H9 (cell line): ENCODE measurements around the gene TYW5. TPM values are rescaled to one million over a fixed set of nuclear protein-coding genes. Genes with fewer than 3 reads are reported as not detected.

Experiments used
- DNase-seq: peaks from one replicate; pipeline ENCODE4 v3.0.0-alpha.2; 2017
- H2AFZ ChIP-seq: one replicate; pipeline ENCODE4 v1.6.1; 2013; ENCODE audit warnings: mild to moderate bottlenecking, low read length, control low read depth, moderate library complexity
- H2AK5ac ChIP-seq: 2 replicates; pipeline ENCODE4 v1.6.1; 2013; ENCODE audit warnings: low read length, control low read depth, mixed read lengths; ENCODE audit not compliant: insufficient read length
- H2BK120ac ChIP-seq: one replicate; pipeline ENCODE4 v1.6.1; 2013; ENCODE audit warnings: low read depth, mild to moderate bottlenecking, low read length, control low read depth, inconsistent platforms; ENCODE audit not compliant: poor library complexity, severe bottlenecking
- H2BK12ac ChIP-seq: 2 replicates; pipeline ENCODE4 v1.6.1; 2013; ENCODE audit warnings: low read length, control low read depth, mixed read lengths, low read depth; ENCODE audit not compliant: insufficient read length
- H2BK15ac ChIP-seq: 2 replicates; pipeline ENCODE4 v1.6.1; 2013; ENCODE audit warnings: low read depth, low read length, control low read depth
- H2BK20ac ChIP-seq: one replicate; pipeline ENCODE4 v1.6.1; 2013; ENCODE audit warnings: low read depth, mild to moderate bottlenecking, low read length, control low read depth, inconsistent platforms; ENCODE audit not compliant: poor library complexity, severe bottlenecking
- H2BK5ac ChIP-seq: 2 replicates; pipeline ENCODE4 v1.6.1; 2013; ENCODE audit warnings: low read length, control low read depth, mixed read lengths; ENCODE audit not compliant: insufficient read length
- H3K14ac ChIP-seq: 2 replicates; pipeline ENCODE4 v1.6.1; 2013; ENCODE audit warnings: low read length, control low read depth; ENCODE audit not compliant: insufficient read depth
- H3K18ac ChIP-seq: 2 replicates; pipeline ENCODE4 v1.6.1; 2013; ENCODE audit warnings: low read depth, mild to moderate bottlenecking, mixed read lengths, low read length, control low read depth; ENCODE audit not compliant: insufficient read length
- H3K23ac ChIP-seq: 2 replicates; pipeline ENCODE4 v1.6.1; 2013; ENCODE audit warnings: low read length, control low read depth, mixed read lengths, low read depth; ENCODE audit not compliant: insufficient read length
- H3K23me2 ChIP-seq: 2 replicates; pipeline ENCODE4 v1.6.1; 2013; ENCODE audit warnings: low read depth, mild to moderate bottlenecking, mixed read lengths, low read length, control low read depth; ENCODE audit not compliant: insufficient read length, poor library complexity, severe bottlenecking
- H3K27ac ChIP-seq: 2 replicates; pipeline ENCODE4 v1.5.1; 2013; ENCODE audit warnings: low read length, control low read depth, mixed read lengths, low read depth; ENCODE audit not compliant: insufficient read length
- H3K27me3 ChIP-seq: 2 replicates; pipeline ENCODE4 v1.6.1; 2013; ENCODE audit warnings: low read length, control low read depth, inconsistent platforms; ENCODE audit not compliant: insufficient read depth
- H3K4ac ChIP-seq: 2 replicates; pipeline ENCODE4 v1.6.1; 2013; ENCODE audit warnings: low read depth, mild to moderate bottlenecking, control low read depth, inconsistent platforms, low read length, moderate library complexity
- H3K4me1 ChIP-seq: 2 replicates; pipeline ENCODE4 v1.6.1; 2013; ENCODE audit warnings: low read length, control low read depth, inconsistent platforms; ENCODE audit not compliant: insufficient read depth
- H3K4me2 ChIP-seq: 2 replicates; pipeline ENCODE4 v1.6.1; 2013; ENCODE audit warnings: low read length, control low read depth, mixed read lengths; ENCODE audit not compliant: insufficient read length, insufficient read depth
- H3K56ac ChIP-seq: 2 replicates; pipeline ENCODE4 v1.6.1; 2013; ENCODE audit warnings: low read depth, mild to moderate bottlenecking, mixed read lengths, low read length, control low read depth; ENCODE audit not compliant: insufficient read length
- H3K79me1 ChIP-seq: 2 replicates; pipeline ENCODE4 v1.6.1; 2013; ENCODE audit warnings: low read depth, mild to moderate bottlenecking, moderate library complexity, low read length, control low read depth, inconsistent platforms; ENCODE audit not compliant: insufficient read depth, poor library complexity, severe bottlenecking
- H3K79me2 ChIP-seq: 2 replicates; pipeline ENCODE4 v1.6.1; 2013; ENCODE audit warnings: low read length, control low read depth, inconsistent platforms; ENCODE audit not compliant: insufficient read depth
- H3K9ac ChIP-seq: 2 replicates; pipeline ENCODE4 v1.6.1; 2013; ENCODE audit warnings: low read length, control low read depth, mixed read lengths; ENCODE audit not compliant: insufficient read length; ENCODE audit errors: extremely low read depth
- H3K9me3 ChIP-seq: one replicate; pipeline ENCODE4 v1.6.1; 2013; ENCODE audit warnings: low read depth, low read length, inconsistent platforms; ENCODE audit not compliant: control insufficient read depth
- H3T11ph ChIP-seq: one replicate; pipeline ENCODE4 v1.6.1; 2013; ENCODE audit warnings: mild to moderate bottlenecking, low read length, control low read depth, inconsistent platforms
- H4K20me1 ChIP-seq: one replicate; pipeline ENCODE4 v1.6.1; 2013; ENCODE audit not compliant: control insufficient read depth, insufficient read length, insufficient read depth
- H4K5ac ChIP-seq: 2 replicates; pipeline ENCODE4 v1.6.1; 2013; ENCODE audit warnings: low read depth, mild to moderate bottlenecking, mixed read lengths, low read length, control low read depth; ENCODE audit not compliant: insufficient read length
- H4K8ac ChIP-seq: replicated peaks from 2 replicates; pipeline ENCODE4 v1.6.1; 2013; ENCODE audit warnings: low read length, control low read depth, mixed read lengths, low read depth; ENCODE audit not compliant: insufficient read length
- H4K91ac ChIP-seq: 2 replicates; pipeline ENCODE4 v1.6.1; 2013; ENCODE audit warnings: low read depth, mild to moderate bottlenecking, moderate library complexity, mixed read lengths, low read length, control low read depth; ENCODE audit not compliant: insufficient read length
- H3K27ac Mint-ChIP-seq, 3 experiments: 2 replicates in 2 of 3; 3 replicates in 1 of 3; pipeline ENCODE4 v1.8.0; 2020 to 2021; ENCODE audit warnings: mixed read lengths in 3 of 3, mild to moderate bottlenecking in 1 of 3, moderate library complexity in 1 of 3
- H3K27me3 Mint-ChIP-seq: 2 replicates; pipeline ENCODE4 v1.8.0; 2021; ENCODE audit warnings: low read depth, mild to moderate bottlenecking, moderate library complexity, mixed read lengths
- H3K36me3 Mint-ChIP-seq, 3 experiments: 2 replicates in 2 of 3; 3 replicates in 1 of 3; pipeline ENCODE4 v1.8.0; 2020 to 2021; ENCODE audit warnings: low read depth in 3 of 3, mixed read lengths in 3 of 3; ENCODE audit not compliant: insufficient read depth in 1 of 3
- H3K4me1 Mint-ChIP-seq, 2 experiments: 2 replicates each; pipeline ENCODE4 v1.8.0; 2020; ENCODE audit warnings: mixed read lengths in 2 of 2
- H3K4me3 Mint-ChIP-seq, 2 experiments: 2 replicates in 1 of 2; 3 replicates in 1 of 2; pipeline ENCODE4 v1.8.0; 2020 to 2021; ENCODE audit warnings: mild to moderate bottlenecking in 2 of 2, mixed read lengths in 2 of 2, moderate library complexity in 1 of 2
- H3K9me3 Mint-ChIP-seq, 2 experiments: 2 replicates in 1 of 2; 3 replicates in 1 of 2; pipeline ENCODE4 v1.8.0; 2020; ENCODE audit warnings: mild to moderate bottlenecking in 2 of 2, mixed read lengths in 2 of 2, moderate library complexity in 1 of 2
- WGBS: extraction: QIAGEN DNeasy Blood & Tissue Kit; methylation state at CpG from one replicate; pipeline ENCODE4 v1.1.7; 2013; ENCODE audit warnings: missing lambda C conversion rate, low lambda C conversion rate, mixed read lengths; ENCODE audit not compliant: insufficient read length; ENCODE audit errors: extremely low coverage; 5-methylcytosine and 5-hydroxymethylcytosine counted together
- total RNA-seq: library from RNA; stranded (reverse); gene quantifications from 2 replicates; pipeline ENCODE4 v1.2.1, GENCODE V29; 2021
- TF ChIP-seq, protein P1 (sequence below): fragments of 200-600 bp; sonication (generic); conservative IDR thresholded peaks from 3 replicates; pipeline ENCODE4 v1.8.0; 2021; ENCODE audit warnings: antibody characterized with exemption, mild to moderate bottlenecking

Gene TYW5
- total RNA-seq, 1 experiment from 2014 or later: 17.7 TPM

DNA sequence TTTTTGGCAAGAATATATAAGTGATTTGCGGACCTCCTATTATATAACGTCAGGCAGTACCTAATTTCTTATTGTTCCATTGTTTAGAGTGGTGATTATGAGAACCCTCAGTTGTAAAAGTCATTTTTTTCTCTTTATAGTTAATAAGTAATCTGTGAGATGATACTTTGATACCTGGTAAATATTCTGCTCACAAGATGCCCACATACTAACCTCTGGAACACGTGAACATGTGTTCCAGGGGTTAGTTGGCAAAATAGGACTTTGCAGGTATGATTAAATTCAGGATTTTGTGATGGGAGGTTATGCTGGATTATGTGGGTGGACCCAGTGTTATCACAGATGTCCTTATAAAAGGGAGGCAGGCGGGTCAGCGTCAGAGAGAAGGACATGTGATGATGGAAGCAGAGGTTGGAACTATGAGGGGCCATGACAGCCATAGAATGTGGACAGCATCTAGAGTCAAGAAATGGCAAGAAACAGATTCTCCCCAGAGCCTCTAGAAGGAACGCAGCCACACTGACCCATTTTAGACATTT lies 16.9 kb upstream of the TYW5 start:
- H3K4me1 Mint-ChIP-seq: no peaks in the 10 kb centered on the region
- Histone ChIP-seq H2BK12ac (no peak overlapping the region), H3K23me2 (no peaks in the 10 kb centered on the region), H3K9ac (no peak overlapping the region), H2AK5ac (no peak overlapping the region), H3K14ac (no peak overlapping the region), H4K8ac (no peak overlapping the region), H3K4me1 (no peaks in the 10 kb centered on the region), H2AFZ (no peak overlapping the region), H3K79me1 (no peaks in the 10 kb centered on the region), H3K56ac (no peak overlapping the region), H2BK20ac (no peak overlapping the region), H3K27ac (no peak overlapping the region), H3T11ph (no peak overlapping the region), H3K23ac (no peak overlapping the region), H2BK120ac (no peak overlapping the region), H4K91ac (no peak overlapping the region), H3K18ac (no peak overlapping the region), H4K5ac (no peak overlapping the region), H4K20me1 (no peaks in the 10 kb centered on the region), H2BK15ac (no peak overlapping the region), H3K4me2 (no peak overlapping the region), H3K27me3 (no peaks in the 10 kb centered on the region), H2BK5ac (no peak overlapping the region), H3K79me2 (no peaks in the 10 kb centered on the region), H3K9me3 (no peaks in the 10 kb centered on the region), H3K4ac (no peak overlapping the region)
- H3K4me3 Mint-ChIP-seq: no peak overlapping the region
- no peak for DNase-seq
- no CpG with 5 or more reads among the region's 6 CpGs for WGBS
- TF ChIP-seq, protein P1, sequence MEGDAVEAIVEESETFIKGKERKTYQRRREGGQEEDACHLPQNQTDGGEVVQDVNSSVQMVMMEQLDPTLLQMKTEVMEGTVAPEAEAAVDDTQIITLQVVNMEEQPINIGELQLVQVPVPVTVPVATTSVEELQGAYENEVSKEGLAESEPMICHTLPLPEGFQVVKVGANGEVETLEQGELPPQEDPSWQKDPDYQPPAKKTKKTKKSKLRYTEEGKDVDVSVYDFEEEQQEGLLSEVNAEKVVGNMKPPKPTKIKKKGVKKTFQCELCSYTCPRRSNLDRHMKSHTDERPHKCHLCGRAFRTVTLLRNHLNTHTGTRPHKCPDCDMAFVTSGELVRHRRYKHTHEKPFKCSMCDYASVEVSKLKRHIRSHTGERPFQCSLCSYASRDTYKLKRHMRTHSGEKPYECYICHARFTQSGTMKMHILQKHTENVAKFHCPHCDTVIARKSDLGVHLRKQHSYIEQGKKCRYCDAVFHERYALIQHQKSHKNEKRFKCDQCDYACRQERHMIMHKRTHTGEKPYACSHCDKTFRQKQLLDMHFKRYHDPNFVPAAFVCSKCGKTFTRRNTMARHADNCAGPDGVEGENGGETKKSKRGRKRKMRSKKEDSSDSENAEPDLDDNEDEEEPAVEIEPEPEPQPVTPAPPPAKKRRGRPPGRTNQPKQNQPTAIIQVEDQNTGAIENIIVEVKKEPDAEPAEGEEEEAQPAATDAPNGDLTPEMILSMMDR: no peak
- H3K27ac Mint-ChIP-seq: no peak overlapping the region
- H3K9me3 Mint-ChIP-seq: no peaks in the 10 kb centered on the region; a peak in 1 of 5 replicates
- H3K36me3 Mint-ChIP-seq: peaks cover 0 to 2% (median 0%) of the 10 kb centered on the region in 3 experiments; a peak in 1 of 7 replicates
- no peaks in the 10 kb centered on the region for H3K27me3 Mint-ChIP-seq
